Smooth muscle cell (in vitro differentiated cells): ENCODE measurements around the gene IL1A. TPM values are rescaled to one million over a fixed set of nuclear protein-coding genes. Genes with fewer than 3 reads are reported as not detected.

Experiments used
- DNase-seq: peaks from one replicate; lab custom pipeline; 2025; ENCODE audit not compliant: unreplicated experiment; lab: John Stamatoyannopoulos, UW
- H2AFZ ChIP-seq: fragments of 200-600 bp; sonication (generic); 2 replicates; pipeline ENCODE4 v1.6.0; 2016; ENCODE audit warnings: antibody characterized with exemption, low read depth, mild to moderate bottlenecking
- H3F3A ChIP-seq: fragments of 200-600 bp; sonication (generic); 2 replicates; pipeline ENCODE4 v1.6.0; 2017; ENCODE audit warnings: antibody characterized with exemption, low read depth
- H3K27ac ChIP-seq: fragments of 200-600 bp; sonication (generic); 2 replicates; pipeline ENCODE4 v1.5.1; 2016; ENCODE audit warnings: low read depth, mild to moderate bottlenecking
- H3K27me3 ChIP-seq: fragments of 200-600 bp; sonication (generic); 2 replicates; pipeline ENCODE4 v1.6.1; 2016; ENCODE audit warnings: low read depth, mild to moderate bottlenecking
- H3K36me3 ChIP-seq: fragments of 200-600 bp; sonication (generic); 2 replicates; pipeline ENCODE4 v1.5.1; 2016; ENCODE audit warnings: low read depth
- H3K4me1 ChIP-seq: fragments of 200-600 bp; sonication (generic); 2 replicates; pipeline ENCODE4 v1.5.1; 2016; ENCODE audit warnings: low read depth
- H3K4me2 ChIP-seq: fragments of 200-600 bp; sonication (generic); 2 replicates; pipeline ENCODE4 v1.6.0; 2016; ENCODE audit warnings: mild to moderate bottlenecking
- H3K4me3 ChIP-seq: fragments of 200-600 bp; sonication (generic); 2 replicates; pipeline ENCODE4 v1.5.1; 2016; ENCODE audit warnings: mild to moderate bottlenecking
- H3K79me2 ChIP-seq: fragments of 200-600 bp; sonication (generic); 2 replicates; pipeline ENCODE4 v1.6.0; 2016; ENCODE audit warnings: low read depth, mild to moderate bottlenecking
- H3K9ac ChIP-seq: fragments of 200-600 bp; sonication (generic); 2 replicates; pipeline ENCODE4 v1.6.0; 2016; ENCODE audit warnings: low read depth
- H3K9me3 ChIP-seq: fragments of 200-600 bp; sonication (generic); replicated peaks from 2 replicates; pipeline ENCODE4 v1.5.1; 2016; ENCODE audit warnings: low read depth
- H4K20me1 ChIP-seq: fragments of 200-600 bp; sonication (generic); 2 replicates; pipeline ENCODE4 v1.6.0; 2016; ENCODE audit warnings: low read depth
- WGBS: methylation state at CpG from one replicate; pipeline ENCODE4 v1.1.7; 2016; ENCODE audit warnings: low lambda C conversion rate; 5-methylcytosine and 5-hydroxymethylcytosine counted together
- polyA plus RNA-seq: library from polyadenylated mRNA; unstranded; fragments of >200 nt; fragmentation: Nextera tagmentation; extraction: Ambion mirVana; gene quantifications from 2 replicates; pipeline ENCODE4 v1.2.1, GENCODE V29; 2016
- total RNA-seq: library from RNA; depleted of rRNA; stranded (reverse); fragments of >200 nt; gene quantifications from 2 replicates; pipeline ENCODE4 v1.2.3, GENCODE V29; 2014
- TF ChIP-seq, protein P1 (sequence below): fragments of 200-600 bp; sonication (generic); IDR thresholded peaks from 2 replicates; pipeline ENCODE4 v1.5.1; 2017; ENCODE audit warnings: borderline replicate concordance, mild to moderate bottlenecking, antibody characterized with exemption; ENCODE audit not compliant: insufficient read depth, poor library complexity, severe bottlenecking

IL1A gene
- total and polyA plus RNA-seq, 2 experiments from 2014 or later = 1.4 to 6.4 TPM

GRCh38 chr2:112756207-112756606 is 28.1 kb downstream of the IL1A start:
- Histone ChIP-seq H3K4me2 (no peak overlapping the region), H3K9ac (no peak overlapping the region), H3K27me3 (no peaks in the 10 kb centered on the region), H3K9me3 (no peaks in the 10 kb centered on the region), H3F3A (no peaks in the 10 kb centered on the region), H2AFZ (no peak overlapping the region), H3K36me3 (peaks cover 4% of the 10 kb centered on the region), H3K4me3 (no peak overlapping the region), H3K79me2 (no peaks in the 10 kb centered on the region), H3K4me1 (no peaks in the 10 kb centered on the region), H4K20me1 (no peaks in the 10 kb centered on the region), H3K27ac (no peak overlapping the region)
- no peak for DNase-seq
- WGBS = 97% methylated on average over 3 of the region's 3 CpGs
- TF ChIP-seq, protein P1, sequence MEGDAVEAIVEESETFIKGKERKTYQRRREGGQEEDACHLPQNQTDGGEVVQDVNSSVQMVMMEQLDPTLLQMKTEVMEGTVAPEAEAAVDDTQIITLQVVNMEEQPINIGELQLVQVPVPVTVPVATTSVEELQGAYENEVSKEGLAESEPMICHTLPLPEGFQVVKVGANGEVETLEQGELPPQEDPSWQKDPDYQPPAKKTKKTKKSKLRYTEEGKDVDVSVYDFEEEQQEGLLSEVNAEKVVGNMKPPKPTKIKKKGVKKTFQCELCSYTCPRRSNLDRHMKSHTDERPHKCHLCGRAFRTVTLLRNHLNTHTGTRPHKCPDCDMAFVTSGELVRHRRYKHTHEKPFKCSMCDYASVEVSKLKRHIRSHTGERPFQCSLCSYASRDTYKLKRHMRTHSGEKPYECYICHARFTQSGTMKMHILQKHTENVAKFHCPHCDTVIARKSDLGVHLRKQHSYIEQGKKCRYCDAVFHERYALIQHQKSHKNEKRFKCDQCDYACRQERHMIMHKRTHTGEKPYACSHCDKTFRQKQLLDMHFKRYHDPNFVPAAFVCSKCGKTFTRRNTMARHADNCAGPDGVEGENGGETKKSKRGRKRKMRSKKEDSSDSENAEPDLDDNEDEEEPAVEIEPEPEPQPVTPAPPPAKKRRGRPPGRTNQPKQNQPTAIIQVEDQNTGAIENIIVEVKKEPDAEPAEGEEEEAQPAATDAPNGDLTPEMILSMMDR = no peak

DNA sequence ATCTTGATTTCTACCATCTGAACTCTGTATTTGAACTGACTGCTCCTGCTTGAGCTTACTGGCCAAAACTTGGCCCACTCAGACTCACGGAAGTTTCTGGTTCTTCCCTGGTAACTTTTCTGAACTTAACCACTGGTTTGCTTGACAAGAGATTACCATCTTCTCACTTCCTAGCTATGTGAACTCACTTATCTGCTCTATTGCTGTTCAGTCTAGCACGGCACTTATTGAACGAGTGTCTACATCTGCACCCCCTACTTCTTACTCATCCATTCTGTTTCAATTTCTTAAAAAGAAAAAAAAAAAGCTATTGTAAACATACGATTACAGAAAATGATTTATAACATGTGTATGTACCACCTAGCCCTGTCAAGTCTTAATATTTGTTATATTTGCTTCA is 28.8 kb downstream of the IL1A start:
- no peaks in the 10 kb centered on the region for H3K9me3 ChIP-seq
- H3K4me3 ChIP-seq = no peak overlapping the region
- no peak overlapping the region for H3K4me2 ChIP-seq
- no peaks in the 10 kb centered on the region for H3K27me3 ChIP-seq
- 88% methylated on average over 4 of the region's 4 CpGs for WGBS
- no peak overlapping the region for H2AFZ ChIP-seq
- no peak overlapping the region for H3K9ac ChIP-seq
- no peaks in the 10 kb centered on the region for H4K20me1 ChIP-seq
- DNase-seq = no peak
- H3K4me1 ChIP-seq = no peaks in the 10 kb centered on the region
- no peaks in the 10 kb centered on the region for H3K79me2 ChIP-seq
- no peaks in the 10 kb centered on the region for H3F3A ChIP-seq
- H3K36me3 ChIP-seq = peaks cover 4% of the 10 kb centered on the region
- H3K27ac ChIP-seq = no peak overlapping the region
- TF ChIP-seq, protein P1 = no peak

DNA sequence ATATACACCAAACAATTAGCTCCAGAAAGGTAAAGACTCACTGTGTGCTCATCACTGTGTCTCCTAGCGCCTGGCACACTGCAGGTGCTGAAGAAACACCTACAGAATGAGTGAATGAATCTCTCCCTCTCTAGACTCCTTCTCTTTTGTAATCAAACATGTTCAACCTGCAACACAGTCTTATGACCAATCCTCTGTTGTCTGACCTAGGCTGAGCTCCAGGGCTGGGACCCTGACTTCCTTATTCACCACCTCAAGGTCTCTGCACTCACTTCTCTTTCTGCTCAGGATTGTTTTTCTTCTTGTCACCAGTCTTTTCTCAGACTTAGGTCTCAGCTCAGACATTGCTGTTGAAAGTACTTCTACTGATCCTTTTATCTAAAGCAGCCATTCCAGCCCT is 29.7 kb downstream of the IL1A start:
- no peaks in the 10 kb centered on the region for H3K4me1 ChIP-seq
- TF ChIP-seq, protein P1 = no peak
- no peaks in the 10 kb centered on the region for H3F3A ChIP-seq
- no peak overlapping the region for H3K27ac ChIP-seq
- no peak overlapping the region for H3K4me2 ChIP-seq
- no peak overlapping the region for H3K4me3 ChIP-seq
- H3K79me2 ChIP-seq = no peaks in the 10 kb centered on the region
- H3K9ac ChIP-seq = no peak overlapping the region
- no peak for DNase-seq
- WGBS = 96% methylated on average over 1 of the region's 1 CpG
- no peaks in the 10 kb centered on the region for H3K27me3 ChIP-seq
- H3K9me3 ChIP-seq = no peaks in the 10 kb centered on the region
- H2AFZ ChIP-seq = no peak overlapping the region
- no peaks in the 10 kb centered on the region for H4K20me1 ChIP-seq
- H3K36me3 ChIP-seq = peaks cover 4% of the 10 kb centered on the region

DNA sequence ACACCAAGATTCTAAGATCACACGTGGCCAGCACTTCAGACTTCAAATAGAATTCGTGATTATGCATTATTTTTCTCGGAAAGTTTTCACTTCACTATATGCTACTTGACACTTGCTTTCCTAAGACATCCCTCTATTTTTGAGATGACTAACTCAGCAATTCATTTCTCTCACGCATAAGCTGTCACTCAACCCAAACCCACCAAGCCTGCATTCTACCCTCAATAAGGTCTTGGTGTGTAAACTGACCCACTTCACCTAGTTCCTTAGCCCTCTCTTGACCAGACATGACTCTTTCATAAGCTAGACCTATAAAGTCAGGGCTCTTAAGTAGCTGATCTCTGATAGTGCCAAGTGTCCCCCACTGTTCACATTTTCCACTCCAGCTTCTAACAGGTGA is 31.6 kb downstream of the IL1A start:
- H3F3A ChIP-seq = no peaks in the 10 kb centered on the region
- H2AFZ ChIP-seq = no peak overlapping the region
- no peaks in the 10 kb centered on the region for H3K4me1 ChIP-seq
- 93% methylated on average over 4 of the region's 4 CpGs for WGBS
- H3K36me3 ChIP-seq = peaks cover 4% of the 10 kb centered on the region
- H3K79me2 ChIP-seq = no peaks in the 10 kb centered on the region
- H3K27me3 ChIP-seq = no peaks in the 10 kb centered on the region
- no peaks in the 10 kb centered on the region for H4K20me1 ChIP-seq
- TF ChIP-seq, protein P1 = no peak
- H3K4me2 ChIP-seq = no peak overlapping the region
- no peak overlapping the region for H3K4me3 ChIP-seq
- no peak for DNase-seq
- H3K27ac ChIP-seq = no peak overlapping the region
- no peaks in the 10 kb centered on the region for H3K9me3 ChIP-seq
- no peak overlapping the region for H3K9ac ChIP-seq
